HL-60/S4 treated with retinoic acid at 250 ng/mL for 4 days and 3 days (cell line): Measurements from ENCODE around the gene ZBTB33.

Experiments used
- in situ Hi-C: fragments of 300-500 bp; cut with MboI; formaldehyde crosslinking; loops from 2 replicates; pipeline ENCODE4 v1.7.0; 2022; ENCODE audit warnings: low sequenced_read_pairs

Gene ZBTB33

GRCh38 chrX:120302434-120302833 is 51.8 kb downstream of the ZBTB33 start:
- in situ Hi-C loops, result no loop called here

GRCh38 chrX:120304256-120304655 is 53.6 kb downstream of the ZBTB33 start:
- in situ Hi-C loops, result no loop called here

- in situ Hi-C loops, result no loop called here
These were observed 55.0 kb downstream of the ZBTB33 start for GRCh38 chrX:120305531-120306141.

- in situ Hi-C loops, result no loop called here
These were observed 56.0 kb downstream of the ZBTB33 start for GRCh38 chrX:120306630-120307029.
